Spleen (tissue), 11 donors: ENCODE results near the gene POU2F1. TPM values are rescaled to one million over a fixed set of nuclear protein-coding genes. Genes with fewer than 3 reads are reported as not detected.
"Not testable (repeated sequence)": the region's sequence is repeated elsewhere in the genome, so short reads cannot be mapped to it uniquely, and the experiment has no call there.

Experiments used
- DNase-seq: peaks from one replicate; pipeline ENCODE4 v3.0.0-alpha.2; 2020
- H3K27ac ChIP-seq, 8 donors: fragments of 200-600 bp; sonication (generic) in 7 of 8; 1 replicate in 4 of 8; 2 replicates in 4 of 8; pipeline versions ENCODE4 v1.5.0 to v1.8.0; 2016 to 2021; ENCODE audit warnings: inconsistent platforms in 4 of 8, mild to moderate bottlenecking in 4 of 8, moderate library complexity in 1 of 8
- H3K27me3 ChIP-seq, 7 donors: fragments of 200-600 bp; sonication (generic) in 6 of 7; replicated peaks in 1 of 7; 1 replicate in 4 of 7; 2 replicates in 3 of 7; pipeline versions ENCODE4 v1.5.0 to v1.8.0; 2016 to 2021; ENCODE audit warnings: inconsistent platforms in 3 of 7, mild to moderate bottlenecking in 1 of 7
- H3K36me3 ChIP-seq, 6 donors: fragments of 200-600 bp; sonication (generic) in 5 of 6; 1 replicate in 4 of 6; 2 replicates in 2 of 6; pipeline versions ENCODE4 v1.5.0 to v1.8.0; 2016 to 2021; ENCODE audit warnings: inconsistent platforms in 2 of 6
- H3K4me1 ChIP-seq, 6 donors: fragments of 200-600 bp; sonication (generic) in 5 of 6; 1 replicate in 3 of 6; 2 replicates in 3 of 6; pipeline versions ENCODE4 v1.5.0 to v1.8.0; 2016 to 2021; ENCODE audit warnings: inconsistent platforms in 3 of 6
- H3K4me3 ChIP-seq, 8 donors: fragments of 200-600 bp; sonication (generic) in 7 of 8; 1 replicate in 4 of 8; 2 replicates in 4 of 8; pipeline versions ENCODE4 v1.5.0 to v1.8.0; 2016 to 2021; ENCODE audit warnings: inconsistent platforms in 4 of 8, mild to moderate bottlenecking in 4 of 8, moderate library complexity in 2 of 8
- H3K9me3 ChIP-seq, 8 donors: fragments of 200-600 bp; sonication (generic) in 7 of 8; 1 replicate in 4 of 8; 2 replicates in 4 of 8; pipeline versions ENCODE4 v1.5.0 to v1.8.0; 2016 to 2021; ENCODE audit warnings: inconsistent platforms in 4 of 8
- CTCF ChIP-seq, 11 experiments: fragments of 200-600 bp in 7 of 11; fragments of 450-650 bp in 4 of 11; sonication (generic) in 4 of 11; IDR thresholded peaks in 8 of 11; conservative IDR thresholded peaks in 3 of 11; 1 replicate in 7 of 11; 2 replicates in 4 of 11; pipeline versions ENCODE4 v1.4.0 to v1.8.0; 2016 to 2021; ENCODE audit warnings: antibody characterized with exemption in 11 of 11, inconsistent platforms in 4 of 11, mild to moderate bottlenecking in 1 of 11
- POLR2A ChIP-seq, 3 donors: fragments of 450-650 bp; IDR thresholded peaks; one replicate each; pipeline ENCODE4 v1.5.1; 2017; ENCODE audit warnings: antibody characterized with exemption in 3 of 3, mild to moderate bottlenecking in 1 of 3
- POLR2AphosphoS5 ChIP-seq, 3 donors: sonication (generic); formaldehyde crosslinking; IDR thresholded peaks; one replicate each; pipeline ENCODE4 v1.5.1; 2017; ENCODE audit warnings: antibody characterized with exemption in 3 of 3
- WGBS, 5 donors: extraction: QIAGEN DNeasy Blood & Tissue Kit in 3 of 5; methylation state at CpG; one replicate each; pipeline versions ENCODE4 v1.1.5 to v1.1.7; 2013 to 2018; 5-methylcytosine and 5-hydroxymethylcytosine counted together
- intact Hi-C: fragments of 100-400 bp; cut with DNase I; formaldehyde crosslinking; loops from one replicate; pipeline ENCODE4 v1.15.0; 2023; ENCODE audit warnings: low total_unique reads
- polyA plus RNA-seq, 3 donors: library from polyadenylated mRNA; stranded (reverse); fragments of 200-250 nt; gene quantifications; one replicate each; pipeline ENCODE4 v1.2.1, GENCODE V29; 2013
- total RNA-seq, 7 donors: library from RNA; depleted of rRNA in 3 of 7; stranded (reverse); fragments of >200 nt in 3 of 7; fragmentation: NEBNext Ultra II Directional in 4 of 7; extraction: Animal tissue kit (Norgen Biotek cat#: 25700) in 4 of 7; gene quantifications; one replicate each; pipeline versions ENCODE4 v1.1.0 to v1.2.1, GENCODE V29; 2016 to 2021
- donor health status: healthy with polysubstance abuse.
- donor health status: DM: no; HTN: no; CAD: no; lungs with moderate emphysema.
- donor health status: DM: no; HTN: no; CAD: no.
- donor health status: Bipolar disorder and iron deficiency.
- donor health status: healthy.
- donor health status: DM: no; HTN: no; CAD: no.
- donor health status: DM: yes; HTN: yes; CAD: no.

The POU2F1 gene
- total and polyA plus RNA-seq, 10 donors, result 1.8 to 60.3 (median 27.4) TPM

DNA sequence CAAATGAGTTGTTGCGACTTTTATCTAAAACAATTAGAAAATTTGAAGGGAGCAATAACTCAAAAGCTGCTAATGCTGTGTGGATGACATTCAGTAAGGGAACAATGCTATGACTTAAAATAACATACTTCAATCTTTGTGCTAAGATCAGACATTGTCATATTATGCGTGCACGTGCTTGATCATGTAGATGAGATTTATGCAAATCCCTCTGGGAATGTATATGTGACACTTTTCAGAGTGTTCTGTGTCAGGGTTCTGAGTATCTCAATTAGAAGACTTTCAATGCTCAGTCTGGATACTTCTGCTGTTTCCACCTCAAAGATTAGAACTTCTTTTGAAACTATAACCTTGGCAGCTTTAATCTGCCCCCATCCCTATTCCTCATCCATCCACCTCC, 18.6 kb upstream of the POU2F1 start:
- no peaks in the 10 kb centered on the region for H3K4me1 ChIP-seq
- intact Hi-C loops, result no loop called here
- H3K36me3 ChIP-seq, result no peaks in the 10 kb centered on the region
- no peak overlapping the region for H3K4me3 ChIP-seq
- H3K27ac ChIP-seq, result no peak overlapping the region
- H3K9me3 ChIP-seq, result peaks cover 0 to 15% (median 12%) of the 10 kb centered on the region in 8 donors
- TF ChIP-seq POLR2A (IDR thresholded peaks at IDR 0.05) (no peak), POLR2AphosphoS5 (IDR thresholded peaks at IDR 0.05) (no peak), CTCF (IDR thresholded peaks at IDR 0.05 in 8 of 11, conservative IDR thresholded peaks at IDR 0.05 in 3 of 11) (no peak)
- 85 to 91% (median 87%) methylated on average over 3 of the region's 3 CpGs for WGBS, 5 donors
- H3K27me3 ChIP-seq, result no peaks in the 10 kb centered on the region
- DNase-seq, result no peak

- H3K27me3 ChIP-seq, H3K36me3 ChIP-seq, H3K4me1 ChIP-seq, intact Hi-C loops, H3K27ac ChIP-seq, DNase-seq, H3K4me3 ChIP-seq: not testable (repeated sequence)
- WGBS, 5 donors, result 86 to 95% (median 89%) methylated on average over 4 to 6 of the region's 6 CpGs
- H3K9me3 ChIP-seq, result peaks cover 0 to 43% (median 36%) of the 10 kb centered on the region in 8 donors
These were observed 15.2 kb upstream of the POU2F1 start for GRCh38 chr1:167205306-167206050.

GRCh38 chr1:167206166-167206835, 14.4 kb upstream of the POU2F1 start:
- Histone ChIP-seq H3K4me1 (no peaks in the 10 kb centered on the region), H3K36me3 (no peaks in the 10 kb centered on the region), H3K4me3 (no peak overlapping the region), H3K27me3 (no peaks in the 10 kb centered on the region), H3K9me3 (peaks cover 0 to 48% (median 37%) of the 10 kb centered on the region in 8 donors), H3K27ac (no peak overlapping the region)
- 86 to 98% (median 90%) methylated on average over 3 of the region's 3 CpGs for WGBS, 5 donors
- no peak for DNase-seq
- TF ChIP-seq POLR2AphosphoS5 (IDR thresholded peaks at IDR 0.05), result no peak
- no peak for TF ChIP-seq CTCF (IDR thresholded peaks at IDR 0.05 in 8 of 11, conservative IDR thresholded peaks at IDR 0.05 in 3 of 11)
- no peak for TF ChIP-seq POLR2A (IDR thresholded peaks at IDR 0.05)
- intact Hi-C loops, result no loop called here

- WGBS, 5 donors, result 43 to 61% (median 47%) methylated on average over 6 of the region's 6 CpGs
- no peak for TF ChIP-seq CTCF (IDR thresholded peaks at IDR 0.05 in 8 of 11, conservative IDR thresholded peaks at IDR 0.05 in 3 of 11)
- TF ChIP-seq POLR2AphosphoS5 (IDR thresholded peaks at IDR 0.05), result no peak
- TF ChIP-seq POLR2A (IDR thresholded peaks at IDR 0.05), result no peak
- no peak for DNase-seq
- no peaks in the 10 kb centered on the region for H3K36me3 ChIP-seq
- H3K4me3 ChIP-seq, result no peak overlapping the region
- intact Hi-C loops, result no loop called here
- H3K27ac ChIP-seq, result no peak overlapping the region
- H3K27me3 ChIP-seq, result no peaks in the 10 kb centered on the region
- no peaks in the 10 kb centered on the region for H3K4me1 ChIP-seq
- peaks cover 0 to 48% (median 37%) of the 10 kb centered on the region in 8 donors for H3K9me3 ChIP-seq
These were observed 12.6 kb upstream of the POU2F1 start for GRCh38 chr1:167207940-167208623.
